Left lung (tissue), 10 donors: ENCODE data around the gene SYNJ2. TPM values are rescaled to one million over a fixed set of nuclear protein-coding genes. Genes with fewer than 3 reads are reported as not detected.
A peak's percentile ranks its signal among the peaks of the same experiment; 100 is the strongest.

ENCODE experiments used
- ATAC-seq: fragments of 200-7000 bp; cut with Tn5 transposase; one replicate; pipeline ENCODE4 v1.9.1; 2020; ENCODE audit warnings: moderate library complexity
- DNase-seq, 4 donors: peaks; one replicate each; pipeline ENCODE4 v3.0.0-alpha.2; 2013 to 2020
- H3K27ac ChIP-seq, 2 donors: fragments of 200-600 bp; sonication (generic) in 1 of 2; one replicate each; pipeline versions ENCODE4 v1.5.0 to v1.8.0; 2020 to 2021
- H3K27me3 ChIP-seq, 2 donors: fragments of 200-600 bp; sonication (generic) in 1 of 2; one replicate each; pipeline versions ENCODE4 v1.5.0 to v1.8.0; 2020 to 2021
- H3K36me3 ChIP-seq, 2 donors: fragments of 200-600 bp; sonication (generic) in 1 of 2; one replicate each; pipeline versions ENCODE4 v1.5.0 to v1.8.0; 2020 to 2021
- H3K4me1 ChIP-seq, 2 donors: fragments of 200-600 bp; one replicate each; pipeline ENCODE4 v1.8.0; 2021
- H3K4me3 ChIP-seq, 2 donors: fragments of 200-600 bp; sonication (generic) in 1 of 2; one replicate each; pipeline versions ENCODE4 v1.5.0 to v1.8.0; 2020 to 2021; ENCODE audit warnings: mild to moderate bottlenecking in 1 of 2
- H3K9me3 ChIP-seq, 2 donors: fragments of 200-600 bp; sonication (generic) in 1 of 2; one replicate each; pipeline versions ENCODE4 v1.5.0 to v1.8.0; 2020 to 2021
- intact Hi-C, 2 donors: fragments of 100-400 bp; cut with DNase I; formaldehyde crosslinking; loops; one replicate each; pipeline versions ENCODE4 v1.11.2 to v1.14.2; 2022
- polyA plus RNA-seq, 6 donors: library from polyadenylated mRNA; unstranded; fragments of 120-200 nt; gene quantifications; one replicate each; pipeline ENCODE4 v1.2.1, GENCODE V29; 2013; ENCODE audit not compliant: insufficient read length in 6 of 6
- total RNA-seq, 2 donors: library from RNA; stranded (reverse); fragmentation: NEBNext Ultra II Directional; extraction: Animal tissue kit (Norgen Biotek cat#: 25700); gene quantifications; one replicate each; pipeline ENCODE4 v1.2.1, GENCODE V29; 2021
- TF ChIP-seq, protein P1 (sequence below), 2 donors: fragments of 200-600 bp; sonication (generic) in 1 of 2; IDR thresholded peaks; one replicate each; pipeline versions ENCODE4 v1.5.0 to v1.8.0; 2021; ENCODE audit warnings: antibody characterized with exemption in 2 of 2
- donor health status: DM: no; HTN: yes; CAD: no.
- donor health status: DM: no; HTN: no; CAD: no.

The SYNJ2 gene
- total and polyA plus RNA-seq, 8 donors: 6.2 to 12.2 (median 7.5) TPM

DNA sequence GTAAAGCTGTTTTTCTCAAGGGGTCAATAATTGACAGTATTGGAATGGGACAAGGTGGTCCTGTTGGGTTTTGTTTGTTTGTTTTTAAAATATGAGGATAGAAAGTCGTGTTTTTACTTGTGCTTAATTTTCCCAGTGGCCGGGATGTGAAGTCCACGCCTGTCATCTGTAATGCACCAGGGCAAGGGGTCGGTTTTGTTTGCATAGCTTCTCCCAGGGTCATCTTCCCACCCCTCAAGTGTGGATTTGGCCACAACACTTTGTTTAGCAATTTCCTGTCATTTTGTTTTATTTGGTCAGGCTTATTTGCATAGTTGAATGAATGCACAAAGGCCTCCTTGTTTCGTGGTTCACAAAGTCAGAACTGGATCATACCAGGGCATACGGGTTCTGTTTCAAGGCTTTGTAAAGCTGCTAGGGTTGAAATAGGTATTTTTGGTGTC is 29.8 kb downstream of the SYNJ2 start:
- peak in 2 of 4 donors; percentile 4 to 45 for DNase-seq
- no peaks in the 10 kb centered on the region for H3K9me3 ChIP-seq
- no peak for ATAC-seq
- H3K36me3 ChIP-seq: no peaks in the 10 kb centered on the region
- no peak overlapping the region for H3K4me3 ChIP-seq
- H3K27ac ChIP-seq: no peak overlapping the region
- TF ChIP-seq, protein P1, sequence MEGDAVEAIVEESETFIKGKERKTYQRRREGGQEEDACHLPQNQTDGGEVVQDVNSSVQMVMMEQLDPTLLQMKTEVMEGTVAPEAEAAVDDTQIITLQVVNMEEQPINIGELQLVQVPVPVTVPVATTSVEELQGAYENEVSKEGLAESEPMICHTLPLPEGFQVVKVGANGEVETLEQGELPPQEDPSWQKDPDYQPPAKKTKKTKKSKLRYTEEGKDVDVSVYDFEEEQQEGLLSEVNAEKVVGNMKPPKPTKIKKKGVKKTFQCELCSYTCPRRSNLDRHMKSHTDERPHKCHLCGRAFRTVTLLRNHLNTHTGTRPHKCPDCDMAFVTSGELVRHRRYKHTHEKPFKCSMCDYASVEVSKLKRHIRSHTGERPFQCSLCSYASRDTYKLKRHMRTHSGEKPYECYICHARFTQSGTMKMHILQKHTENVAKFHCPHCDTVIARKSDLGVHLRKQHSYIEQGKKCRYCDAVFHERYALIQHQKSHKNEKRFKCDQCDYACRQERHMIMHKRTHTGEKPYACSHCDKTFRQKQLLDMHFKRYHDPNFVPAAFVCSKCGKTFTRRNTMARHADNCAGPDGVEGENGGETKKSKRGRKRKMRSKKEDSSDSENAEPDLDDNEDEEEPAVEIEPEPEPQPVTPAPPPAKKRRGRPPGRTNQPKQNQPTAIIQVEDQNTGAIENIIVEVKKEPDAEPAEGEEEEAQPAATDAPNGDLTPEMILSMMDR (IDR thresholded peaks at IDR 0.05): no peak
- H3K4me1 ChIP-seq: peaks cover 17 to 50% of the 10 kb centered on the region in 2 donors
- H3K27me3 ChIP-seq: no peaks in the 10 kb centered on the region
- intact Hi-C loops: no loop called here

DNA sequence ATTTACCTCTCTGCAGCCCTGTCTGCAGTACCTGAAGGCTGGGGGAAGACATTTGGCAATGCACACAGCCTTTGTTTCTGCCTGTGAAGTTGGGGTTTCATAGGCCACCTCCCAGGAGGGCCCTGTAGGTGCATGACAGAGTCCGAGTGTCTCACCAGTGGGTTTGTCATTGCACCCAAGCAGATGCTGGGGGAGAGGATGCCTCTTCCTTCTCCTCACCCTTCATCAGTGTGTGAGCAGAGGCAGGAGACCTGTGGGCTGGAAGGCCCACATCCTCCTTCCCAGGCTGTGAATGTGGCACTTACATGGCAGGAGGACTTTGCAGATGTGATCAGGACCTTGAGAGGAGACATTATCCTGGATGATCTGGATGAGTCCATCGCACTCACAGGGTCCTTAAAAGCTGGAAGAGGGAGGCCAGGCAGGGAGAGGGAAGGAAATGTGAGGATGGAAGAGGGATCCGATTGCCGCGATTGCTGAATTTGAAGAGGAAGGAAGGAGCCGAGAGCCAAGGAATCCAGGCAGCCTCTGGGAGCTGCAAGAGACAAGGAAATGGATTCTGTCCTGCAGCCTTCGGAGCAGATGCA is 30.4 kb downstream of the SYNJ2 start:
- peaks cover 17 to 50% of the 10 kb centered on the region in 2 donors for H3K4me1 ChIP-seq
- no peak for ATAC-seq
- H3K27me3 ChIP-seq: no peaks in the 10 kb centered on the region
- peak in 1 of 4 donors; percentile 2 for DNase-seq
- intact Hi-C loops: no loop called here
- TF ChIP-seq, protein P1 (IDR thresholded peaks at IDR 0.05): no peak
- no peaks in the 10 kb centered on the region for H3K36me3 ChIP-seq
- no peak overlapping the region for H3K4me3 ChIP-seq
- no peak overlapping the region for H3K27ac ChIP-seq
- H3K9me3 ChIP-seq: no peaks in the 10 kb centered on the region

DNA sequence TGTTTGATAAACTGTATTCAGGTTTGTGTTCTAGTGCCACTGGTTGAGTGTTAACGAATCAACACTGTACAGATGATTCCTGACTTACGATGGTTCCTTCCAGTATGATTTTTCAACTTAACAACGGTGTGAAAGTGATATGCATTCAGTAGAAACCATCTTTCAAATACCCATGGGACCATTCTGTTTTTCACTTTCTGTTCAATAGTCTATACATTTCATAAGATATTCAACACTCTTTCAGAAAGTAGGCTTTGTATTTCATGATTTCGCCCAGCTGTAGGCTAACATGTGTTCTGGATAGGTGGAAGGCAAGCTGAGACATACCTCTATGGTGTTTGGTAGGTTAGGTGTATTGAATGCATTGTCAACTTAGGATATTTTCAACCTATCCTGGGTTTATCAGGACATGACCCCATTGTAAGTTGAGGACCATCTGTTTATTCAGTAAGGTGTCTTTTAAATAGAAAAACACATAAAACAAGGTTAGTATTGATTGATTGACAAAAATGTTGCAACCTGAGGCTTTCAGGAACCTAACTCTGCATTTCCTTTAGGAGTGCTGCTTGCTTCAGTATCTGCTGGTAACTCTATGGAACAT is 32.3 kb downstream of the SYNJ2 start:
- no peak overlapping the region for H3K4me3 ChIP-seq
- DNase-seq: no peak
- TF ChIP-seq, protein P1 (IDR thresholded peaks at IDR 0.05): no peak
- ATAC-seq: no peak
- no peaks in the 10 kb centered on the region for H3K9me3 ChIP-seq
- H3K36me3 ChIP-seq: peaks cover 0 to 11% of the 10 kb centered on the region in 2 donors
- peaks cover 12 to 38% of the 10 kb centered on the region in 2 donors for H3K4me1 ChIP-seq
- no peak overlapping the region for H3K27ac ChIP-seq
- intact Hi-C loops: no loop called here
- no peaks in the 10 kb centered on the region for H3K27me3 ChIP-seq

DNA sequence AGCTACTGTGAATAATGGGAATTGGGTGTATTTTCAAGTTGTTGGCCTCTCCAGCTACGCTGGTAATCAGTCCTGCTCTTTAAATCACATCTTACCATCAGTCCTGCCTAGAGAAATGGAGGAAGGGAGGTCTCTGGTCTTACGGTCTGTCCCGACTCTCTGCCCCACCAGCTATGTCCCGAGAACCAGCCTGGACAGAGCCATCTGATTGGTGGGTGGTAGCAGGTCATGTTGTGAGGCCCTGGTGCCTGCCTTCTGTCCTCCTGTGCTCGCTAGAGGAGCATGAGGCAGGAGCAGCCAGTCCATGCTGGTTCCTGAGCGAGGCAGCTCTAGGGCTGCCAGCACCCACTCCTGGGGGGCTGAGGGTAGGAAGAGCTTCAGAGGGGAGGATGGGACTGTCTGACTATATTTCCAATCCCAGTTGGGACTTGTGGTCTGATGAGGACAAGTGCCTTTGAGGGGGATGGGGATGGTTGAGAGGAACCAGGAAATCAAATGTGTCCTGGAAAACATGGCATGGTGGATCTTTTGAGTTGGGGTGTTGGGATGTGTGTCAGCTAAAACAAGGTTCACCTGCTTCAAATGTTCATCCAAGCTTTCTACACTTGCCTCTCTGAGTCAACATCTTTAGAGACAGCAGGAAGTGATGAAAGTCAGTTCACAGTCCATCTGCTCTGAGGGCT is 33.0 kb downstream of the SYNJ2 start:
- no peaks in the 10 kb centered on the region for H3K27me3 ChIP-seq
- H3K4me3 ChIP-seq: no peak overlapping the region
- peaks cover 7 to 32% of the 10 kb centered on the region in 2 donors for H3K4me1 ChIP-seq
- peaks cover 0 to 11% of the 10 kb centered on the region in 2 donors for H3K36me3 ChIP-seq
- ATAC-seq (no peak), DNase-seq (no peak)
- intact Hi-C loops: no loop called here
- TF ChIP-seq, protein P1 (IDR thresholded peaks at IDR 0.05): no peak
- H3K27ac ChIP-seq: no peak overlapping the region
- no peaks in the 10 kb centered on the region for H3K9me3 ChIP-seq

DNA sequence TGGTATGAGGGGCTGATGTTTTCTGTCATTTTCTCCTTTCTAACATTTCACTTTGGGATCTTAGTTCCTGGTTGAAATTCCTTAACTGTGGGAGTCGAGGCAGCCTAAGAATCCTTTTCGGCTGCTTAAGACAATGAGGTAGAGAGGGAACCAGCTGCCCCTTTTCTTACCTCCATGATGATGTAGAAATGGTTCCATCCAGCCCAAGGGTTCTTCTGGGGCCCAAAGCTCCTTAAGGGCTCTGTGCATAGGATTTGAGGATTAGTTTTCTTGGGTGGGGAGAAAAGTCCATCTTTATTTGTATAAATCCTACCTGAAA is 33.5 kb downstream of the SYNJ2 start:
- DNase-seq: no peak
- intact Hi-C loops: no loop called here
- TF ChIP-seq, protein P1 (IDR thresholded peaks at IDR 0.05): no peak
- Histone ChIP-seq H3K27me3 (no peaks in the 10 kb centered on the region), H3K9me3 (no peaks in the 10 kb centered on the region), H3K27ac (no peak overlapping the region), H3K4me3 (no peak overlapping the region), H3K36me3 (peaks cover 0 to 11% of the 10 kb centered on the region in 2 donors), H3K4me1 (peaks cover 5 to 27% of the 10 kb centered on the region in 2 donors)
- no peak for ATAC-seq
